Muscle layer of duodenum (tissue), 2 donors: ENCODE measurements around the gene DNER.

Experiments used
- H3K27ac ChIP-seq: one replicate; pipeline ENCODE4 v1.7.0; 2013; ENCODE audit warnings: mild to moderate bottlenecking, low read length
- H3K27me3 ChIP-seq: one replicate; pipeline ENCODE4 v1.7.0; 2013; ENCODE audit warnings: low read depth, mild to moderate bottlenecking, control low read depth, low read length
- H3K36me3 ChIP-seq, 2 donors: one replicate each; pipeline ENCODE4 v1.7.0; 2013; ENCODE audit warnings: low read length in 2 of 2, control low read depth in 1 of 2, mild to moderate bottlenecking in 1 of 2; ENCODE audit not compliant: insufficient read depth in 2 of 2, control insufficient read depth in 1 of 2
- H3K4me1 ChIP-seq, 2 donors: one replicate each; pipeline ENCODE4 v1.7.0; 2013; ENCODE audit warnings: low read length in 2 of 2, mild to moderate bottlenecking in 2 of 2, control low read depth in 1 of 2, moderate library complexity in 1 of 2; ENCODE audit not compliant: insufficient read depth in 2 of 2, control insufficient read depth in 1 of 2
- H3K4me3 ChIP-seq, 2 donors: one replicate each; pipeline ENCODE4 v1.7.0; 2013; ENCODE audit warnings: low read length in 2 of 2, low read depth in 1 of 2, mild to moderate bottlenecking in 1 of 2
- H3K9me3 ChIP-seq, 2 donors: one replicate each; pipeline ENCODE4 v1.7.0; 2013; ENCODE audit warnings: low read length in 2 of 2, control low read depth in 1 of 2, mild to moderate bottlenecking in 1 of 2; ENCODE audit not compliant: control insufficient read depth in 1 of 2
- donor health status: healthy.

The DNER gene

DNA sequence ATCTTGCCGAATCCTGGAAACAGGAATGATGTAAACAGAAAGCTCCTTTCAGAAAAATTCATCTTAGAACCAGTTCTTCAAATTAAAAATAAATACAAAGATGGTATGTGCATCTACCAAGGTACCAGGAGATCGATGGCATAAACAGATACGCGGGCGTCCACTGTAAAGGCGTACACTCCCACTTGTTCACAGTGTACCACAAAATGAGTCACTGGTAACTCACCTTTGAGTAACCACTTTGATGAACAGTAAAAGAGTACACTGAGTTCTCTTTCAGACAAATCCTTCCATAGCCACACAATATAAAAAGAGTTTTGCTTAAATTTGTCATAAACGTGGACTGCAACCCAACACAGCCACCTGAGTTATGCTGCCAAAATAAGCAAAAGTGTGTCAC is 128.3 kb downstream of the DNER start:
- H3K4me1 ChIP-seq = peaks cover 0 to 4% of the 10 kb centered on the region in 2 donors
- peaks cover 0 to 3% of the 10 kb centered on the region in 2 donors for H3K9me3 ChIP-seq
- H3K4me3 ChIP-seq = no peak overlapping the region
- no peaks in the 10 kb centered on the region for H3K36me3 ChIP-seq
- H3K27ac ChIP-seq = no peak overlapping the region
- H3K27me3 ChIP-seq = no peaks in the 10 kb centered on the region

DNA sequence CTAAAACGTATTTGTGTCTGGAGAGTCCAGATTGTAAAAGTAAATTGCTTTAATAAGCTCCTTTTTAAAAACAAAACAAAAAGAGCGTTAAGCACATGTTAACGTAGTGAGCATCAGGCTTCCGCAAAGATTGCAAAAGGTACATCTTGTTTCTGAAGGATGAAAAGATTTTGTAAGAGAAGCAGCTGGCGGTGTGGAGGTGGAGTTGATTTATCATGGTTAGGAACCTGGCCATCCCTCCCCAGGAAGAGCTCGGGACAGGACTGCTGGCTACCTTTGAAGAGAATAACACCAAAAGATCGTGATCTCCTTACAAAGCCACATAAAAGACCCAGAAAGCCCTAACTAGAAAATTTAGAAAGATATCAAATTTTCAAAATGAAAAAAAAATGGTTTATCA is 132.2 kb downstream of the DNER start:
- no peaks in the 10 kb centered on the region for H3K4me1 ChIP-seq
- H3K9me3 ChIP-seq = no peaks in the 10 kb centered on the region
- no peaks in the 10 kb centered on the region for H3K36me3 ChIP-seq
- no peaks in the 10 kb centered on the region for H3K27me3 ChIP-seq
- peak overlapping the region; percentile 8 for H3K27ac ChIP-seq
- H3K4me3 ChIP-seq = no peak overlapping the region

DNA sequence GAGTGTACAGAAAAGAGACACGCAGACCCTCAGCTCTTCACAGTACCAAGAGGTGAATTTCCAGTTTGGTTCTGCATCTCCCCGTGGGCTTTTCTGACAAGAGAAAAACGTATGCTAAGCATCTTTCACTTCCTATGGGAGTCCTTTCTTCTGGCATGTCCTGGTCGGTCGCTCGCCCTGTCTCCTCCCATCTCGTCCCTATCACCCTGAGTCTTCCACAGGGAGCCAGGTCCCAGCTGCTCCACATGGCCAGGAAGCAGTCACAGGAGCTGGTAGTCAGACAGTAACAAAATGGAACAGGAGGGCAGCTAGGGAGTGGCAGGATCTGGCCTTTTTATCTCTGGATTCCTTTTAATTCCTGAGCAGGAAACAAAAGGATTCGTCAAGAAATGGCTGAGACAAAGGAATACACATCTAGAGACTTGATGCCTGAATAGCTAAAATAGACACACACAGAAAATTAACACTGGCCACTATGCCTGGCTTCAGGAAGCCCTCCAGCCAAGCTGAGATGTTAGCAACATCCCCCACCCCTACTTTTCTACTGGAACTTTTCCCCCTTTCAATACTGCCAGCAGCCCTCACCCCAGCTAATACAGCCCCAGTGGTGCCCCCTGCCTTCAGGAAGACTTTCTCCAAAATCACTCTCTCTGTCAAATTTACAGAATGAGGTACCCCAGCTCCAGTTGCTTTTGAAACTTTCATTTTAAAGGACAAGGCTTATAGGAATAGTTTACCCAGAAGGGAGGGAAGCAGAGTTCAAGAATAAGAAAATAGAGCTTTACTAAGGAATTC is 136.1 kb downstream of the DNER start:
- H3K9me3 ChIP-seq = no peaks in the 10 kb centered on the region
- no peaks in the 10 kb centered on the region for H3K36me3 ChIP-seq
- no peak overlapping the region for H3K4me3 ChIP-seq
- no peak overlapping the region for H3K27ac ChIP-seq
- H3K27me3 ChIP-seq = no peaks in the 10 kb centered on the region
- H3K4me1 ChIP-seq = no peaks in the 10 kb centered on the region

DNA sequence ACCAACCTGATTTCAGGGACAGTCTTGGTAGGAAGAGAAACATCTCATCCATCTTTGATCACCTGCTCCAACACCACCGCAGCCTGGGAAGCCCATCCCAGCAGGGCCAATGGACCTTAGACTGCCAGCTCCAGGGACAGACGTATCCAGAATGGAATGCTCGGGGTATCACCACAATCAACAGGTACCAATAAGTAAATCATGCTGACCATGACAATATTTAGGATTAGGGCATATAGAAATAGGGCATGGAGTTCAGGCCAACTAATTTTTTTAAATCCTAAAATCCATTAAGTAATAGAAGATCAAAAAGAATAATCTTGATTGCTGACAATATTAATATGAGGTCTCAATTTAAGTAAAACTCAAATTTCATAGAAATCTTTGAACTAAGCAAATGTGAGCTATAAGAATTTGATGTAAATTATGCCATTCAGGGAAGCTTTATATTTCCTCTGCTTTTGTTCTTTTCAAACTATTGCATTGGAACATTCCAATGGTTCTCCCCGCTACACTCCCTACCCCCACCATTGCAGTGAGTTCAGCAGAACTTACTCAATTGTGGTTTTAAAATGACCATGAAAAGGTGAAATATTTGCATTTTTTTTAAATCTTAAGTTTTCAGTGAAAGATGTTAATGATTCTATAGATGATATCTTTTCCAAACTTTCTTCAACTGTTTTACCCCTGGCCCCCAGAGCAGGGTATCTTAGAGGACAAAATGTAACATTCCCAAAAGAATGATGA is 138.6 kb downstream of the DNER start:
- Histone ChIP-seq H3K9me3 (no peaks in the 10 kb centered on the region), H3K36me3 (no peaks in the 10 kb centered on the region), H3K27ac (no peak overlapping the region)

DNA sequence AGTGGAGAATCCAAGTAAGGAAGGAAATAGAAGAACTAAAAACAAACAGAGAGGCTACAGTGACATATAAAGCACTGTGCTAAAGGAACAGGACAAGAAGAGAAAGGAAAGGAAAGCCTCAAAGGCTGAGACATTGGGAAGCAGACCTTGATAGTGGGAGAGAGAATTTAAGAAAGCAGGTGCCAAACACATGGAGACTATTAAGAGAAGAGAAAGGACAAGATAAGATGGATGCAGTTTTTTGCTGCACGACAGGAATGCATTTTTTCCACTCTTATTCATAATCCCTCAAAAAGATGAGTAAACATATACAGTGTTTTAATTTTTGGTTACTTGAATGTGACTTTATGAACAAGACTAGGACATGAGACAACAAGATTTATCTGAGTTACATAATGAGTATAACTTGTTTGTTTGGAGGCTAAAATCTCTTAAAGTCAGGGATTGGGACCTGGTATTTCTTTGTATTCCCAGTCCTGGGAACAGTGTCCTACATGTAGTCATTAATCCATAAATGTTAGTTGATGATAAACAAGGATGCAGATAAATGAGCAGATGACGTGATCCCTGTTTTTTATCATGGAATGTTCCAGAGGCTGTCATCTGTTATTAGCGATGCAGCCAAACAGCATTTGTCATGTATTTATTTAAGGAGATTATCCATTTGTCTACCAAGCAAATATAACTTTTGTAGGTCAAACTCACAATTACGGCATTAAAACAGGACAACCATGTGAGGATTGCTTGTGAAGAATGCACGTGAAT is 141.7 kb downstream of the DNER start:
- H3K27me3 ChIP-seq = no peaks in the 10 kb centered on the region
- peaks cover 0 to 15% of the 10 kb centered on the region in 2 donors for H3K4me1 ChIP-seq
- H3K4me3 ChIP-seq = no peak overlapping the region
- no peaks in the 10 kb centered on the region for H3K36me3 ChIP-seq
- H3K9me3 ChIP-seq = no peaks in the 10 kb centered on the region
- no peak overlapping the region for H3K27ac ChIP-seq

More for the DNA sequence above, 138.6 kb downstream of the DNER start:
- no peaks in the 10 kb centered on the region for H3K27me3 ChIP-seq
- H3K4me3 ChIP-seq = no peak overlapping the region
- peaks cover 0 to 15% of the 10 kb centered on the region in 2 donors for H3K4me1 ChIP-seq

DNA sequence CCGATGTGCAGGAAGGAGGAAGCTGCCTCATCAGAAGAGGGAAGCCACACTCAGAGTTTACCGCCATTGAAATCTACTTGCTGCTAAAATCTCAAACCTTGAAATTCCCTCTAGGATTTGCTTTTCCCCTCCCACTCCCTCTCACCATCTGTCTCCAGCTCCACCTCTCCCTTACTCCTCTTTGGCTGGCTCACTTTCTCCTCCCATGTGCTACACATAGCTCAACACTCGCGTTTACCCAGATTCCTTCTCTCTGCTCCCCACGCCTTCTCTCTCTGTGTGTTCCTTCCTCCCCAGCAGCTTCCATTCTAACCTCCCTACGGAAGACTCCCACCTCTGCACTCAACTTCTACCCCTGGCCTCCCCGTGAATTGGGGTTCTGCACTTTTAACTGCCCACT is 143.1 kb downstream of the DNER start:
- H3K27me3 ChIP-seq = no peaks in the 10 kb centered on the region
- H3K36me3 ChIP-seq = no peaks in the 10 kb centered on the region
- H3K4me1 ChIP-seq = peaks cover 0 to 15% of the 10 kb centered on the region in 2 donors
- H3K27ac ChIP-seq = no peak overlapping the region
- H3K9me3 ChIP-seq = no peaks in the 10 kb centered on the region
- H3K4me3 ChIP-seq = no peak overlapping the region

DNA sequence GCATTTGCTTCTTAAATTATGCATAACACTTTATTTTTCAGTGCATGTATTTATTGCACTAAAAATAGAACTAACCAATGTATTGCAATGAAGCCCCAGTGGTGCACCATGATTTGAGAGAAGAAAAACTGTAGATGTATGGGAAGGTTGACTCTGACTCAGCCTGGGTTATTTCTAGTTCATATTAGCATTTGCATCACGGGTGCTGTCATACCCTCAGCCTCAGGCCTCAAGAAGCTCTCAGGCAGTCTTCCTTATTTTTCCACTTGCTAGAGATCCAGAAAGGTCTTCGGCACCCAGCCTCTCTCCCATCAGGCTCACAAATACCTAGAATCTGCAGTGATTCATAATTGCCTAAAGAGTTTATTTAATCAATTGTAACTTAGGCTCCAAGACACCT is 148.0 kb downstream of the DNER start:
- Histone ChIP-seq H3K27ac (no peak overlapping the region), H3K4me1 (peaks cover 0 to 4% of the 10 kb centered on the region in 2 donors), H3K36me3 (no peaks in the 10 kb centered on the region), H3K9me3 (no peaks in the 10 kb centered on the region), H3K4me3 (no peak overlapping the region), H3K27me3 (no peaks in the 10 kb centered on the region)

DNA sequence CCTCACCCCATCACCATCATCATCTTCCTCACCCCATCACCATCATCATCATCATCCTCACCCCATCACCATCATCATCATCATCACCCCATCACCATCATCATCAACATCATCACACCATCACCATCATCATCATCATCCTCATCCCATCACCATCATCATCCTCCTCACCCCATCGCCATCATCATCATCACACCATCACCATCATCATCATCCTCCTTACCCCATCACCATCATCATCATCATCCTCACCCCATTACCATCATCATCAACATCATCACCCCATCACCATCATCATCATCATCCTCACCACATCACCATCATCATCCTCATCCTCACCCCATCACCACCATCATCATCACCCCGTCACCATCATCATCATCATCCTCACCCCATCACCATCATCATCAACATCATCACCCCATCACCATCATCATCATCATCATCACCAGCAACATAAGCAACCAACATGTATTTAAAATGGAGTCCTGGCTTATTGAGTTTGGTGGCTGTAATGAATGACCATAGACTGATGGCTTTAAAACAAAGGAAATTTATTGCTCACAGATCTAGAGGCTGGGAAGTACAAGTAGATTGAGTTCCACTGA is 150.0 kb downstream of the DNER start:
- H3K36me3 ChIP-seq = no peaks in the 10 kb centered on the region
- no peak overlapping the region for H3K4me3 ChIP-seq
- H3K27ac ChIP-seq = no peak overlapping the region
- H3K4me1 ChIP-seq = no peaks in the 10 kb centered on the region
- H3K27me3 ChIP-seq = no peaks in the 10 kb centered on the region
- H3K9me3 ChIP-seq = no peaks in the 10 kb centered on the region

DNA sequence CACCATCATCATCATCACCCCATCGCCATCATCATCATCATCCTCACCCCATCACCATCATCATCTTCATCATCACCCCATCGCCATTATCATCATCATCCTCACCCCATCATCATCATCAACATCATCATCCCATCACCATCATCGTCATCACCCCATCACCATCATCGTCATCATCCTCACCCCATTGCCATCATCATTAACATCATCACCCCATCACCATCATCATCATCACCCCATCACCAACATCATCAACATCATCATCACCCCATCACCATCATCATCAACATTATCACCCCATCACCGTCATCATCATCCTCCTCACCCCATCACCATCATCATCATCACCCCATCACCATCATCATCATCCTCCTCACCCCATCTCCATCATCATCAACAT is 151.0 kb downstream of the DNER start:
- Histone ChIP-seq H3K4me3 (no peak overlapping the region), H3K27me3 (no peaks in the 10 kb centered on the region), H3K4me1 (no peaks in the 10 kb centered on the region), H3K36me3 (no peaks in the 10 kb centered on the region), H3K9me3 (no peaks in the 10 kb centered on the region), H3K27ac (no peak overlapping the region)

DNA sequence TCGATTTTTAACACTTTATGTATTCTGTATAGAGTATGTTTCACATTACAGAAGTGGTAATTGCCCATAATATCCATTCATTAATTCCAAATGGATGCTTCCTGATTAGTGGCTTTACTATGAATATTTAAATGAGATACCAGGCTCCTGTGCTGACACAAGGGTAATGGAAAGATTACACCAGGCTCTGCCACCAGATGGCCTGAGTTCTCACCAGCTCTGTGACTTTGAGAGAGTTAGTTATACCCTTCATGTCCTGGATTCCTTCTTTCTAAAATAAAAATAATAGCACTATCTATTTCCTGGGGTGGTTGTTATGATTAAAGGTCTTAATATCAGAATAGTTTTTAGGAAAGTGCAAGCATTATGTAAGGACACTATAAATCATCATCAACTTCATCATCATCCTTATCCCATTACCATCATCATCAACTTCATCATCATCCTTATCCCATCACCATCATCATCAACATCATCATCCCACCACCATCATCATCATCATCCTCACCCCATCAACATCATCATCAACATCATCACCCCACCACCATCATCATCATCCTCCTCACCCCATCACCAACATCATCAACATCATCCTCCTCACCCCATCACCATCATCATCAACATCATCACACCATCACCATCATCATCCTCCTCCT is 151.8 kb downstream of the DNER start:
- H3K4me3 ChIP-seq = no peak overlapping the region
- H3K9me3 ChIP-seq = no peaks in the 10 kb centered on the region
- no peaks in the 10 kb centered on the region for H3K27me3 ChIP-seq

More for the DNA sequence above, 151.8 kb downstream of the DNER start:
- H3K36me3 ChIP-seq = no peaks in the 10 kb centered on the region
- no peaks in the 10 kb centered on the region for H3K4me1 ChIP-seq
- H3K27ac ChIP-seq = no peak overlapping the region
